Adrenal gland (tissue), 5 donors: ENCODE results near the gene PREB.

Source experiments
- POLR2A ChIP-seq, 2 donors: fragments of 450-650 bp; IDR thresholded peaks; one replicate each; pipeline ENCODE4 v1.6.1; 2017; ENCODE audit warnings: antibody characterized with exemption in 2 of 2, mild to moderate bottlenecking in 2 of 2, moderate library complexity in 1 of 2
- TF ChIP-seq, protein P1 (sequence below), 6 experiments: fragments of 450-650 bp in 4 of 6; fragments of 200-600 bp in 2 of 6; sonication (generic) in 1 of 6; IDR thresholded peaks; 1 replicate in 5 of 6; 2 replicates in 1 of 6; pipeline versions ENCODE4 v1.5.1 to v1.8.0; 2016 to 2021; ENCODE audit warnings: antibody characterized with exemption in 6 of 6, mild to moderate bottlenecking in 2 of 6, moderate library complexity in 1 of 6
- donor health status: DM: no; HTN: no; CAD: no.

DNA sequence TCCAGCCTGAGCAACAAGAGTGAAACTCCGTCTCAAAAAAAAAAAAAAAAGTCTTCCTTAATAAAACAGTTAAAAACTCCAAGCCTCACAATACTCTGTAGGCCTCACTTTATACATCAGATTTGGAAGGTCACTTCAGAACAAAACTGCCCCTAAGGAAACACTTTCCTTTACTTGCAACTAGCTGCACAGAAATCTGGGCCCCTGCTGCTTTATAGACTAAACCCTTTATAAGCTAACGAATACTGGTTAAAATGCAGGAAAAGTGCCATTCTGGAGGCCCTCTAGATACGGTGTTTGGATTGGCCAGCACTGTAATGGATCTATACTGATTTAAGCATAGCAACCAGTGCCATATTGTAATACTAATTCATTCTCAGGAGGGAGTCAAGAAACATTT is 9.3 kb downstream of the PREB start:
- no peak for TF ChIP-seq POLR2A (IDR thresholded peaks at IDR 0.05)
- TF ChIP-seq, protein P1, sequence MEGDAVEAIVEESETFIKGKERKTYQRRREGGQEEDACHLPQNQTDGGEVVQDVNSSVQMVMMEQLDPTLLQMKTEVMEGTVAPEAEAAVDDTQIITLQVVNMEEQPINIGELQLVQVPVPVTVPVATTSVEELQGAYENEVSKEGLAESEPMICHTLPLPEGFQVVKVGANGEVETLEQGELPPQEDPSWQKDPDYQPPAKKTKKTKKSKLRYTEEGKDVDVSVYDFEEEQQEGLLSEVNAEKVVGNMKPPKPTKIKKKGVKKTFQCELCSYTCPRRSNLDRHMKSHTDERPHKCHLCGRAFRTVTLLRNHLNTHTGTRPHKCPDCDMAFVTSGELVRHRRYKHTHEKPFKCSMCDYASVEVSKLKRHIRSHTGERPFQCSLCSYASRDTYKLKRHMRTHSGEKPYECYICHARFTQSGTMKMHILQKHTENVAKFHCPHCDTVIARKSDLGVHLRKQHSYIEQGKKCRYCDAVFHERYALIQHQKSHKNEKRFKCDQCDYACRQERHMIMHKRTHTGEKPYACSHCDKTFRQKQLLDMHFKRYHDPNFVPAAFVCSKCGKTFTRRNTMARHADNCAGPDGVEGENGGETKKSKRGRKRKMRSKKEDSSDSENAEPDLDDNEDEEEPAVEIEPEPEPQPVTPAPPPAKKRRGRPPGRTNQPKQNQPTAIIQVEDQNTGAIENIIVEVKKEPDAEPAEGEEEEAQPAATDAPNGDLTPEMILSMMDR (IDR thresholded peaks at IDR 0.05) = no peak
